ENCODE results near the gene RASGRF1.

GRCh38 chr15:79035111-79035601 is 55.4 kb downstream of the RASGRF1 start:
- 0 out of 2 replicates have a peak, but pooled peaks have one; percentile 13 for TF ChIP-seq CTCF (conservative IDR thresholded peaks at IDR 0.05; ENCODE audit: low read depth, low read length)
- TF ChIP-seq EZH2phosphoT487 (IDR thresholded peaks at IDR 0.05; ENCODE audit: borderline replicate concordance, low read length) = no peak
- no peak for TF ChIP-seq EZH2 (IDR thresholded peaks at IDR 0.05; ENCODE audit: low read length, unreplicated experiment)
